CD4-positive, alpha-beta T cell (primary cell): ENCODE measurements around the gene HDAC4. TPM values are rescaled to one million over a fixed set of nuclear protein-coding genes. Genes with fewer than 3 reads are reported as not detected.

ENCODE experiments used
- ATAC-seq: fragments of 200-7000 bp; cut with Tn5 transposase; one replicate; pipeline ENCODE4 v1.10.0; 2022; ENCODE audit warnings: mild to moderate bottlenecking; ENCODE audit not compliant: poor library complexity
- CTCF ChIA-PET: fragments of 350-600 bp; sonication (Branson Sonifier 250); formaldehyde crosslinking; loops from one replicate; lab custom pipeline; 2021; ENCODE audit warnings: antibody characterized with exemption, inconsistent platforms; lab: Charles Lee
- POLR2A ChIA-PET: fragments of 350-600 bp; sonication (Branson Sonifier 250); formaldehyde crosslinking; loops from one replicate; lab custom pipeline; 2021; ENCODE audit warnings: antibody characterized with exemption, inconsistent platforms; lab: Charles Lee
- DNase-seq, 14 experiments: peaks; one replicate each; pipeline ENCODE4 v3.0.0-alpha.2; 2013 to 2020; ENCODE audit warnings: mixed read lengths in 2 of 14
- H3K27ac ChIP-seq, 2 donors: one replicate each; pipeline versions ENCODE4 v1.5.1 to v1.7.0; 2013; ENCODE audit warnings: low read length in 2 of 2, low read depth in 1 of 2, mild to moderate bottlenecking in 1 of 2
- H3K27me3 ChIP-seq, 2 experiments: 1 replicate in 1 of 2; 2 replicates in 1 of 2; pipeline versions ENCODE4 v1.6.1 to v1.7.0; 2013; ENCODE audit warnings: low read length in 2 of 2, control low read depth in 1 of 2, mild to moderate bottlenecking in 1 of 2, moderate library complexity in 1 of 2; ENCODE audit not compliant: insufficient read depth in 2 of 2, control insufficient read depth in 1 of 2
- H3K36me3 ChIP-seq: one replicate; pipeline ENCODE4 v1.6.1; 2013; ENCODE audit warnings: low read length, control low read depth; ENCODE audit not compliant: insufficient read depth
- H3K4me1 ChIP-seq: one replicate; pipeline ENCODE4 v1.6.1; 2013; ENCODE audit warnings: low read length, control low read depth; ENCODE audit not compliant: insufficient read depth
- H3K4me3 ChIP-seq: one replicate; pipeline ENCODE4 v1.5.1; 2013; ENCODE audit warnings: mild to moderate bottlenecking, low read length, moderate library complexity
- H3K9me3 ChIP-seq, 2 experiments: 1 replicate in 1 of 2; 2 replicates in 1 of 2; pipeline versions ENCODE4 v1.6.1 to v1.7.0; 2013; ENCODE audit warnings: low read length in 2 of 2, mild to moderate bottlenecking in 2 of 2, control low read depth in 1 of 2, moderate library complexity in 1 of 2; ENCODE audit not compliant: control insufficient read depth in 1 of 2, insufficient read depth in 1 of 2
- H3K27ac Mint-ChIP-seq: one replicate; pipeline ENCODE4 v1.8.0; 2020; ENCODE audit warnings: mixed read lengths
- H3K27me3 Mint-ChIP-seq: one replicate; pipeline ENCODE4 v1.8.0; 2021; ENCODE audit warnings: mixed read lengths
- H3K36me3 Mint-ChIP-seq: one replicate; pipeline ENCODE4 v1.8.0; 2021; ENCODE audit warnings: low read depth, mixed read lengths
- H3K4me1 Mint-ChIP-seq: one replicate; pipeline ENCODE4 v1.8.0; 2021; ENCODE audit warnings: low read depth, mixed read lengths
- H3K4me3 Mint-ChIP-seq: one replicate; pipeline ENCODE4 v1.8.0; 2020; ENCODE audit warnings: mild to moderate bottlenecking, mixed read lengths
- H3K9me3 Mint-ChIP-seq: one replicate; pipeline ENCODE4 v1.8.0; 2020; ENCODE audit warnings: mixed read lengths
- CTCF ChIP-seq: fragments of 200-600 bp; IDR thresholded peaks from one replicate; pipeline ENCODE4 v1.8.0; 2022; ENCODE audit warnings: antibody characterized with exemption, mild to moderate bottlenecking
- intact Hi-C, 2 experiments: fragments of 100-400 bp; cut with DNase I in 1 of 2; cut with micrococcal nuclease in 1 of 2; formaldehyde crosslinking; loops; one replicate each; pipeline versions ENCODE4 v1.15.1 to v1.9.0; 2023 to 2025; cut with DNase I, micrococcal nuclease
- total RNA-seq, 174 experiments: library from RNA in 2 of 174; stranded (reverse) in 2 of 174; gene quantifications; one replicate each; pipeline ENCODE4 v1.2.3 and lab custom pipeline; 2021 to 2026

Gene HDAC4
- total RNA-seq, 2 experiments from 2014 or later = 45.3 to 49.2 TPM

- intact Hi-C loops = no loop called here
- no peaks in the 10 kb centered on the region for H3K27me3 ChIP-seq
- TF ChIP-seq CTCF = no peak
- no peak overlapping the region for H3K27ac ChIP-seq
- H3K4me3 ChIP-seq = no peak overlapping the region
- H3K9me3 Mint-ChIP-seq = no peaks in the 10 kb centered on the region
- H3K4me1 Mint-ChIP-seq = no peaks in the 10 kb centered on the region
- H3K27me3 Mint-ChIP-seq = no peaks in the 10 kb centered on the region
- no peak for DNase-seq
- ChIA-PET CTCF (no interaction called here), POLR2A (no interaction called here)
- no peaks in the 10 kb centered on the region for H3K36me3 Mint-ChIP-seq
- H3K36me3 ChIP-seq = no peaks in the 10 kb centered on the region
- peaks cover 0 to 4% of the 10 kb centered on the region in 2 experiments for H3K9me3 ChIP-seq
- H3K4me3 Mint-ChIP-seq = no peak overlapping the region
- no peaks in the 10 kb centered on the region for H3K4me1 ChIP-seq
- no peak for ATAC-seq
- H3K27ac Mint-ChIP-seq = no peak overlapping the region
These were observed 357.5 kb downstream of the HDAC4 start for GRCh38 chr2:239043326-239043725.

GRCh38 chr2:239042551-239043320 is 358.1 kb downstream of the HDAC4 start:
- no peak for TF ChIP-seq CTCF
- H3K4me3 ChIP-seq = no peak overlapping the region
- DNase-seq (no peak), ATAC-seq (no peak)
- no peaks in the 10 kb centered on the region for H3K36me3 ChIP-seq
- Mint-ChIP-seq H3K4me3 (no peak overlapping the region), H3K27ac (no peak overlapping the region), H3K27me3 (no peaks in the 10 kb centered on the region), H3K9me3 (no peaks in the 10 kb centered on the region), H3K4me1 (no peaks in the 10 kb centered on the region), H3K36me3 (no peaks in the 10 kb centered on the region)
- peaks cover 0 to 4% of the 10 kb centered on the region in 2 experiments for H3K9me3 ChIP-seq
- no peak overlapping the region for H3K27ac ChIP-seq
- CTCF ChIA-PET = no interaction called here
- no peaks in the 10 kb centered on the region for H3K4me1 ChIP-seq
- POLR2A ChIA-PET = no interaction called here
- H3K27me3 ChIP-seq = no peaks in the 10 kb centered on the region
- intact Hi-C loops = no loop called here

GRCh38 chr2:239042046-239042445 is 358.8 kb downstream of the HDAC4 start:
- Histone ChIP-seq H3K27ac (no peak overlapping the region), H3K4me1 (no peaks in the 10 kb centered on the region), H3K4me3 (no peak overlapping the region), H3K36me3 (no peaks in the 10 kb centered on the region), H3K27me3 (no peaks in the 10 kb centered on the region), H3K9me3 (no peaks in the 10 kb centered on the region)
- Mint-ChIP-seq H3K4me3 (no peak overlapping the region), H3K27ac (no peak overlapping the region), H3K4me1 (no peaks in the 10 kb centered on the region), H3K36me3 (no peaks in the 10 kb centered on the region), H3K27me3 (no peaks in the 10 kb centered on the region), H3K9me3 (no peaks in the 10 kb centered on the region)
- DNase-seq (no peak), ATAC-seq (no peak)
- no peak for TF ChIP-seq CTCF
- intact Hi-C loops = no loop called here
- ChIA-PET POLR2A (no interaction called here), CTCF (no interaction called here)
